ENCODE data around the gene FOXC1. TPM values are rescaled to one million over a fixed set of nuclear protein-coding genes. Genes with fewer than 3 reads are reported as not detected.
A peak's percentile ranks its signal among the peaks of the same experiment; 100 is the strongest.

Gene FOXC1
- 5.9 and 7.0 TPM in 2 replicates for total RNA-seq (2014; rRNA removed; shearing (Covaris generic))

DNA sequence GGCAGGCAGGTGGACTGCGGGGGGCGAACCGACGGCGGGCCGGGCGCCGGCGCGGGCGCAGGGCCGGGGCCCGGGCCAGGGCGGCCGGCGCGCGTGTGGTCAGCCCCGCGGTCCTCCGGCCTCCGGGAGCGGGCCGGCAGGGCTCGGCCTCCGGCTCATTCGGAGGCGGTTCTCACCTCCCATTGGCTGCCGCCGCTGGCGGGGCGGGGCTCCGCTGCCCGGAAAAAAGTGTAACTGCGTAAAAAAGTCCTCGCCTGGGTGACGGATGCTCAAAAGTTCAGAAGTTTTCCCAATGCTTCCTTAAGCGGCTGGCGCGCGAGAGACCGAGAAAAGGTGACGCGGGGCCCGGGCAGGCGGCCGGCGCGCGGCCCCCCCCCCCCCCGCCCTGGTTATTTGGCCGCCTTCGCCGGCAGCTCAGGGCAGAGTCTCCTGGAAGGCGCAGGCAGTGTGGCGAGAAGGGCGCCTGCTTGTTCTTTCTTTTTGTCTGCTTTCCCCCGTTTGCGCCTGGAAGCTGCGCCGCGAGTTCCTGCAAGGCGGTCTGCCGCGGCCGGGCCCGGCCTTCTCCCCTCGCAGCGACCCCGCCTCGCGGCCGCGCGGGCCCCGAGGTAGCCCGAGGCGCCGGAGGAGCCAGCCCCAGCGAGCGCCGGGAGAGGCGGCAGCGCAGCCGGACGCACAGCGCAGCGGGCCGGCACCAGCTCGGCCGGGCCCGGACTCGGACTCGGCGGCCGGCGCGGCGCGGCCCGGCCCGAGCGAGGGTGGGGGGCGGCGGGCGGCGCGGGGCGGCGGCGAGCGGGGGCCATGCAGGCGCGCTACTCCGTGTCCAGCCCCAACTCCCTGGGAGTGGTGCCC lies at the start of gene FOXC1:
TSS of gene FOXC1 (plus strand) at position 268 of the 849 bp plus-strand sequence. CDS start at position 799, 531 bp downstream.
- peak; percentile 93 for DNase-seq (ENCODE audit: low read depth)

DNA sequence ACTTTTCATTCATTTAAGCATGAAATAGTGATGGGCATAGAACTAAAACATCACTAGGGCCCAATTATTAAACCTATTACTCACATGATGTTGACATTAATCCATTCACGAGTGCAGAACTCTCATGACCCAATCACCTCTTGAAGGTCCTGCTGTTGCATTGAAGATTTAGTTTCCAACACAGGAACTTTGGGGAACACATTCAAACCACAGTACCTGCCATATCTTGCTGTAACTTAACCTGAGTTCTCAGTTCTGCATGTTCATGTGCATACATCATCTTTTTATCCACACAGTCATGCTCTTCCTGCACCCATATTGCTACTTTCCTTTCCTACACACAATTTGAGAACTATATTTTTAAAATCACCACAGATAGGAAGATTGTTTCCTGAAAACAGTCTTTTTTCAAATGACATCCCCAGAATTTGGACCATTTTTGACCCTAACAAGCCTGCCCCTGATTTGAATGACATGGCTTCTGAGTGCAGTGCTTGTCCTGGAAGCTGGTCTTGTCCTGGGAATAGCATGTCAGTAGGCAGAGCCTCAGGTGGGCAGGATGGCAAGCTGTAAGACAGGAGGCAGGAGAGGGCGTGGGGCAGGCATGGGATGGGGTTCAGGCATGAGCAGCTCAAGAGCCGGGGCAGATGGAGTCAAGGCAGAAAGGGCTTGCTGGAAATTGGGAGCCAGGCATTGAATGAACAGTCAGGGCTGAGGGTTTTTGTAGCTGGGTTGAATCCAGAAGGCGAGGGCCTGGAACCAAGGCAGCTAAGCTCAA lies 49.2 kb upstream of the FOXC1 start:
- DNase-seq (ENCODE audit: low read depth) = no peak

- no peak for DNase-seq (ENCODE audit: low read depth)
These were observed 48.4 kb upstream of the FOXC1 start for GRCh38 chr6:1561355-1561754.

DNA sequence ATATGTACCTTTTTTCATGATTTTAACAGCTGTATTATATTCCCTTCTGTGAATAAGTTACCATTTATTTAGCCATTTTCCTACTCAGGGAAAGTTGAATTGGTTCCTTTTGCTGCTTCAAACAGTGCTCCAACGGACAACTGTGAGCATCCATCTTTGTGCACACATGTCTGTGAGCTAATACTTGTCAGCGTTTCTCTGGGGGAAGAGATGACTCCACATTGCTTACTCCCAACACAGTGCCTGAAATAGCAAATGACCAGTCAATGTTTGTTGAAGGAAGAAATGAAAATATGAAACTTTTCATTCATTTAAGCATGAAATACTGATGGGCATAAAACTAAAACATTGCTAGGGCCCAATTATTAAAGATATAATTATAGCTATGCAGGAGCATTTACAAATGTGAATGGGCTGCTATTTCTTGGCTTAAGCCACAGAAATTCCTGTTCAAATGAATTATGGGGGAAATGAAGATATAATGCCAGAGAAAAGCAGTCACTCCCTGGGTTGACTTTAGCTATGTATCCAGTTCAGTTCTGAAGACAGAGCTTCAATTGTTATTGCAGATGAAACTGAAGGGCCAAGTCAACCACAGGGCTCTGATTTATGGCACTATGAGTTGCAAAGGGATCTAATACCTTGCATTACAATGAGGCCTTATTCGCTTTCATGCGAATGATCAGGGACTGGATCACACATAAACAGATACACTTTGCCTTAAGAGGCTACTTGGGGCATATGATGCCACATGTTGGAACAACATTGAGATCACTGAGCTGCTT lies 47.4 kb upstream of the FOXC1 start:
- DNase-seq (ENCODE audit: low read depth) = no peak

- no peak for DNase-seq (ENCODE audit: low read depth)
These were observed 40.3 kb upstream of the FOXC1 start for GRCh38 chr6:1569377-1569776.

DNA sequence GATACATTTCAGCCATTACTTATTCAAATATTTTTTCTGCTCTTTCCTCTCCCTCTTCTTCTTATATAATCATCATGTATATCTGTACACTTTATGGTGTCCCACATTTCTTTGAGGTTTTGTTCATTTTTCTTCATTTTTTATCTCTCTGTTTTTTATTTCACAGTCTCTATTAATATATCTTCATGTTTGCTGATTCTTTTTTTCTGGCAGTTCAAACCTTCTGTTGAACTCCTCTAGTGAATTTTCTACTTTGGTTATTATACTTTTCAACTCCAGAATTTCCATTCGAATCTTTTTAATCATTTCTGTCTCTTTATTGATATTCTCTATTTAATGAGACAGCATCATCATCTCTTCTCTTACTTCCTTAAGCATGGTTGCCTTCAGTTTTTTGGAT lies 38.9 kb upstream of the FOXC1 start:
- no peak for DNase-seq (ENCODE audit: low read depth)

DNA sequence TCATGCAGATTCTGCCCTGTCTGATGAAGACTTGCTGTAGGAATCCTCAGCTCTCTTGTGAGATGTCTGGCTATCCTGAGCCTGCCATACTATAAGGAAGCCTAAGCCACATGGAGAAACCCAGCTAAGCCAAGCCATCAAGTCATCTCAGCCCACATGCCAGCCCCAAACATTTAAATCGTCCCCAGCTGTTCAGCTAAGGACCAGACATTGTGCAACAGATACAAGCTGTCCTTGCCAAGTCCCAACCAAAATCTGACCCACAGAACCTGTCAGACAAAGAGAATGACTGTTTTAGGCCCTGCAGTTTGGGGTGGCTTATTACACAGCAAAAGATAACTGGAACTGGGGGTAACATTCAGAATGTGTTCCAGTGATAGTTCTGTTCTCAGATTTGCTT lies 36.8 kb upstream of the FOXC1 start:
- no peak for DNase-seq (ENCODE audit: low read depth)

GRCh38 chr6:1574083-1574761 lies 35.5 kb upstream of the FOXC1 start:
- no peak for DNase-seq (ENCODE audit: low read depth)

DNA sequence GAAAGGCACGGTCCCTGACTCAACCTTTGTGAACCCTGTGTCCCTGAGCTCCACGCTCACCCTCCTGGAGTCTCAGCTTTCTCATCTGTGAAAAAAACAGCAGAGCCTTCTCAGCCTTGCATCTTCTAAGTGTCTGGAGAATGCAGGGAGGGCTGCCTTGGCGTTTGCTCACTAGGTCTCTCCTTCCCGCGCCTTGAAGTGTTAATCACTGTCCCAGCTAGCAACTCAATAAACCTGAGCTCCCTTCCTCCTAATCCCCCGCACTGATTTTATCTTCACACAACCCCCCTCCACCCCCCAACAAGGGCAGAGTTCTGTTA lies 34.9 kb upstream of the FOXC1 start:
- no peak for DNase-seq (ENCODE audit: low read depth)

- DNase-seq (ENCODE audit: low read depth) = peak; percentile 24
These were observed 34.3 kb upstream of the FOXC1 start for GRCh38 chr6:1575210-1576041.

DNA sequence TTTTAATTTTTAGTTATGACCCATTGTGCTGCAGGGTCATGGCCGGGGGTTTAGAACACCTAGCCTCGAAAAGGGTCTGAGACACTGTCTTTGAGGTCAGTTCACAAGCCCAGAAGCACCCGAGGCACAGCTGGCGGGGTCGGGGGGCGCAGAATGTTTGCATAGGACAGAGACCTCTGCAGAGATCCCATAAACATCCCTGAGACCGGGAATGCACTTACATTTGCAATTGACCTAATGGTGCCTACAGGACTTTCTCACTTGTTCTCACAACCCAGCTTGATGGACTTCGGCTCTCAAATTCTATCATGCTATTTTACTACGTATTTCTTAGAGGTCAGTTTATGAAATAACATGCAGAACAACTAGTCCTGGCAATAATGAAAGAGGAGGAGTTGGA lies 33.5 kb upstream of the FOXC1 start:
- DNase-seq (ENCODE audit: low read depth) = no peak

- DNase-seq (ENCODE audit: low read depth) = no peak
These were observed 33.0 kb upstream of the FOXC1 start for GRCh38 chr6:1576711-1577110.

DNA sequence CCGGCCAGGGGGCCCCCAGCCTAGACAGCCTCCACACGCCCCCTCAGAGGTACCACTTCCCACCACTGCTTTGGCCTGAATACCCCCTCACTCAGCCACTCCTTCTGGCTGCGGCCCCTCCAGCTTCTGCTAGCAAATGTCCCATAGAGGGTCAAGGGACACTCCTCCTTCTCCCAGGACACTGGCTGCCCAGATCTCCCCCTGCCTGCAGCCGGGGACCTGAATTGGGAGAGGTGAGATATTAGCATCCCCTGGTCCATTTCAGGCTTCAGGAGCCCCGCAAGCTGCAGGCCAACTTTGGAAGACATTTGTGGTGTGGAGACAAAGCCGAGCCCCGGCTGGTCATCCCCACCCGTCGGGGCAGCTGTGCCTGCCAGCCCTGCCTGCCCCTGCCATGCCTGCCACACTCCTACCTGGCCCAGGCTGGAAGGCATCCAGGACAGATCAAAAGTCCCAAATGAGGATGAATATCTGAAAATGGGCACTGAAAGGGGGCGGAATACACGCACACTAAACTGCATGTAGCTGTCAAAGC lies 32.5 kb upstream of the FOXC1 start:
- no peak for DNase-seq (ENCODE audit: low read depth)

DNA sequence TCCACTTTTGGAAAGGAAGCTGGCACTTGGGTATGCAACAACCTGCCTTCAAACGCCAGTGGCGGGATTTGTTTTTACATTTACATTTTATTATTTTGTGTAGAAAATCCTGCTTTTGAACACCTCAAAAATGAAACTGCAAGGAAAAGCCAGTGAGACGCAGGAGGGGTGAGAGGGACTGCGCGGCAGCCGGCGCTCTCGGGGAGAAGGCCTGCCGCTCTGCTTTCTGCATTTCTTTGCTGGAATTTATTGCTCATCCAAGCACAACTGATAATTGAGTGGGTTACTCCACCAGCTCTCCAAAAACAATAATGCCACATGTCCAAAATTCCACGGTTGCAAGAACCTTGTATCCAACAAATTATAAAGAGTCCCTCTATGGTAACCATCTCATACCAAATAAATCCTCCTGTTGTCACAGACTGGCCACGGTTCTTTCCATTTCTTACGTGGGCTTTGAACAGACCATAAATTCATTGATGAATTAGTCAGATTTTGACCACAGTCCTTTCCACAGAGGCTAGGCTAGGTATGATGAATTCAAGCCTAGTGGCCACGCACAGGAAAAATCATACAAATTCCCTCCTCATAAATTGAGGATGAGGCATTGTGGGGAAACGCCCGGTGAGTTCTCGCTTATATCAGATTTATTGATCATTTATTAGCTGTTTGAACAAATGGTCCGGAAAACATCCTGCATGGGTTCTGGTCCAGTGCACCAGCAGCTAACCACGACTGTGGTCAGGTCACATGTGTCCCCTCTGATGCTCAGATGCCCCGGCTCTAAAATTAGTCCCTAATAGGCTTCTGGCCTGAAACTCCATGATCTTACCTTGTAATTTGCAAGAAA lies 31.6 kb upstream of the FOXC1 start:
- no peak for DNase-seq (ENCODE audit: low read depth)

- DNase-seq (ENCODE audit: low read depth) = no peak
These were observed 30.6 kb upstream of the FOXC1 start for GRCh38 chr6:1579096-1579495.

- DNase-seq (ENCODE audit: low read depth) = no peak
These were observed 29.6 kb upstream of the FOXC1 start for GRCh38 chr6:1580109-1580508.

- no peak for DNase-seq (ENCODE audit: low read depth)
These were observed 29.1 kb upstream of the FOXC1 start for GRCh38 chr6:1580585-1580984.

GRCh38 chr6:1581120-1581991 lies 28.4 kb upstream of the FOXC1 start:
- DNase-seq (ENCODE audit: low read depth) = no peak

- no peak for DNase-seq (ENCODE audit: low read depth)
These were observed 25.6 kb upstream of the FOXC1 start for GRCh38 chr6:1584146-1584545.
